ENCODE data around the gene LURAP1L.

- TF ChIP-seq CTCF (IDR thresholded peaks at IDR 0.05; ENCODE audit: low read depth, low read length) (no peak), EZH2phosphoT487 (IDR thresholded peaks at IDR 0.05; ENCODE audit: low read depth) (no peak)
Measured at GRCh38 chr9:12790883-12791282, 16.1 kb downstream of the LURAP1L start.

All from OCI-LY3 (cell line).